ENCODE measurements around the gene ABHD16B. TPM values are rescaled to one million over a fixed set of nuclear protein-coding genes. Genes with fewer than 3 reads are reported as not detected.
"Not testable (repeated sequence)": the region's sequence is repeated elsewhere in the genome, so short reads cannot be mapped to it uniquely, and the experiment has no call there.

ABHD16B gene
- total RNA-seq, 1 experiment from 2014 or later = not detected

GRCh38 chr20:63834491-63834880, 26.8 kb upstream of the ABHD16B start:
- DNase-seq (ENCODE audit: low read depth) = no peak

DNA sequence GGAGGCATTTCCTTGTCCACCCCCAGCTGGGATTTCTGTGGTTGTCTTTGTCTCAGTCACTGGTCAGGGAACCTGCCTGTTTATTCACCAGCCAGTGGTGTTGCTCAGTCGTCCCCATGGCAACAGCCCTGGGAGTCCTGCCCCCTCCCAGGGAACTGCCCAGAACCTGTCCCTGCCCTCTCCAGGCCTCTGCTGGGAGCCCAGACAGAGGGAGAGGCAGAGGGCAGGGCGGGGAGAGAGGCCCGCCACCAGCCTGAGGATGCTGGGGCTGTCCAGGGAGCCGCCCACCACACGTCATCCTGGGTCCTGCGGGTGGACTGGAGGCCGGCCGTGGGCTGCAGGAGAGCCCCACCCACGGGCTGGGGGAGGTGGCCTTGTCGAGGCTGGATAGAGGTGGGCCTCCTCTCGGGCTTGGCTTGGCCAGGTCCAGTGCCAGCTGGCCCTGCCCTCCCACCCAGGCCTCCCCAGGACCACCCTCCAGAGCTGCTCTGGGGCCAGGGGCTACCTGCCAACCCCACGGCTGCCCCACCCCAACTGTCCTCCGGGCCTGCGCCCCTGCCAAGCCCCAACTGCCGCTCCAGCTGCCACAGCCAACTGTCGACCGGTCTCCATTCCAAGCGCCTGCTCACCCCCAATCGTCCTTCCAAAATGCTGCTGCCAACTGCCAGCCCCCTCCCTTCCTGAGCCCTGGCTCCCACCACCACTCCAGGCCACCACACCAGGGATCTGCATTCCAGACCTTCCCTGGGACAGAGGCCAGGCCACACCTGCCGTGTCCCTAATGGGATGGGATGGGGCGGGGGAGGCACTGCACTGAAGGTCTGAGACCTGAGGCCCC, 26.1 kb upstream of the ABHD16B start:
- peak; percentile 96 for DNase-seq (ENCODE audit: low read depth)

DNA sequence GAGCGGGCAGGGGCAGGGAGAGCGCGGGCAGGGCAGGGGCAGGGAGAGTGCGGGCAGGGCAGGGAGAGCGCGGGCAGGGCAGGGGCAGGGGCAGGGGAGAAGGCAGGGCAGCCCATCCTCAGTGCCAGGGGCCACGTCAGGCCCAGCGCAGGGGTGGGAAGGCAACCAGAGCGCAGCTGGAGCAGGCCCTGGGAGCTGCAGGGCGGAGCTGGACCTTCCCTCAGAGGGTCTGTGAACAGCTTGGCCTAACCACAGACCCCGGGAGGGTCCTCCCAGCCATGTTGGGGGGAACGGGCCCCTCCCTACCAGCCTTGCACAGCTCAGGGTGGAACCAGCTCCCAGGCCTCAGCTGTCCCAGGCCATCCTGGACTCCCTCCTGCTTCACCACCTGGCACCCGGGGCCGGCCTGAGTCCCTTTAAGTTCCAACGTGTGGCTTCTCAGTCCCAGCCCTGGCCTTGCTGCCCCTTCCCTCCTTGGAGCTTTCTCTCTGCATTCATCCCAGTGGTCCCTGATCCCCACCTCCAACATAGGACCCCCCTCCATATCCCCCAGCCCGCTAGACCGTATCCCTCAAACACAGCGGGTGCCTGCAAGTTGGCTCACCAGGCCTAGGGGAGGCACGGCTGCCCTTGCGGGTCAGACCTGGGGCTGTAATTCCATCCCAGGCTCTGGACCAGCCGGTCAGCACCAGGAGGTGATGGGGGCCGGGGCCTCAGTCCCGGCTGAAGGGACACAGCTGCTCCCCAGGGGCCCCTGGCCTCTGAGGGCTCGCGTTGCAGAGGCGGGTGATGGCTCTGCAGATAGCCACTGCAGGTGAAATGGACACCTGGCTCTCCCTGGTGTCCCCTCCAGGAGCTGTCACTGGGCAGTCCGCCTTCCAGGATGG, 24.6 kb upstream of the ABHD16B start:
- DNase-seq (ENCODE audit: low read depth) = no peak

- no peak for DNase-seq (ENCODE audit: low read depth)
Measured at GRCh38 chr20:63837479-63837878, 23.8 kb upstream of the ABHD16B start.

DNA sequence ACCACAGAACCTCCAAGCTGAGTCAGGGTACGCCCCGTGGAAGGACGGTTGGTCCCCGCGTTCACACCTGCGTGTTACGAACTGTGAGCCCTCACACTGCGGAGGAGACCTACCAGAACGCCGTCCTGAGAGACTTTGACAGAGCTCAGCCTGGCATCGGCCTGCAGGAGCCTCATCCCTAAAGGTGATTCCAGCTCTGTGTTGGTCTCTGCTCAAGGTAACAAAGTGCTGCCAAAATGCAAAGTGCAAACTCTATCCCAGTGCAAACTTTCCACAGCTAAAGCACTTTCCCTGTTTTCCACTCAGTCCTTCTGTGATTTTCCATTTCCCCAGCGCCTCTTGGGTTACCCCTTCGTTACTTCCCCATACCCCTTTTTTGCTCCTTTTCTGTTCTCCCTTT, 21.7 kb upstream of the ABHD16B start:
- DNase-seq (ENCODE audit: low read depth) = no peak

- DNase-seq (ENCODE audit: low read depth) = no peak
Measured at GRCh38 chr20:63840405-63840828, 20.9 kb upstream of the ABHD16B start.

DNA sequence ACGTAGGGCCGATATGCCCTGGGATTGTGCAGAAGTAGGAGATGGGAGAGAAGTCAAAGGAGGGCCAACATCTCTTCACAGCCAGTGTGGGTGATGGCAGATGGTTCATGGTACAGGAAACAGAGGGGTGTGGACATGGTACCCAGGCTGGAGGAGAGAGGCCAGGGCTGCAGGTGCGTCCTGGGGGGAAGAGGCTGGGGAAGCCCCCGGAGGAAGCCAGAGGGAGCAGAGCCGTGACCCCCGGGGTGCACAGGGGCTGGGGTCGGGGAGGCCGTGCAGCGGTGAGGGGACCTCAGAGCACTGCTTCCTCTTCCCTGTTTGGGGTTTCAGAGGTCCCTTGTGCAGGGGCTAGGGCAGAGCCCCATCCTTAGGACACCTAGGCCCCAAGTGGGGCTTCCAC, 19.0 kb upstream of the ABHD16B start:
- DNase-seq (ENCODE audit: low read depth) = no peak

DNA sequence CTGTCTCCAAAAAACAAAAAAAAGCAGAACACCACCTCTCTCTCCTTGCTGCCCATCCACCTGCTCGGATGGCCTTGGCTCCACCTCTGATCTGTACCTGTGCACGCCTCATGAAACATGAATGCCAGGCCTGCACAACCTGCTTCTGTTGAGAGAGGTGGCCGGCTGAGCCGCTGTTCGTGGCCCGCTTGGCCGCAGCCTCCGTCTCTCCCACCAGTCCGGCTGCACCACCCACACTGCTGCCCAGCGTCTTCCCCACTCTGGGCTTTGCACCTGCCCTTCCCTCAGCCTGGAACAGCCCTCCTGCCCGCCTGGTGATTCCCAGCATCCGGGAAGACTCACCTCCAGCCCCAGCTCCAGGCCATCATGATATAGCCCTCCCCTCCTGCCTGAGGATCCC, 18.1 kb upstream of the ABHD16B start:
- no peak for DNase-seq (ENCODE audit: low read depth)

- DNase-seq (ENCODE audit: low read depth) = no peak
Measured at GRCh38 chr20:63843778-63844177, 17.5 kb upstream of the ABHD16B start.

GRCh38 chr20:63844511-63844991, 16.7 kb upstream of the ABHD16B start:
- no peak for DNase-seq (ENCODE audit: low read depth)

- no peak for DNase-seq (ENCODE audit: low read depth)
Measured at GRCh38 chr20:63846128-63846771, 15.0 kb upstream of the ABHD16B start.

DNA sequence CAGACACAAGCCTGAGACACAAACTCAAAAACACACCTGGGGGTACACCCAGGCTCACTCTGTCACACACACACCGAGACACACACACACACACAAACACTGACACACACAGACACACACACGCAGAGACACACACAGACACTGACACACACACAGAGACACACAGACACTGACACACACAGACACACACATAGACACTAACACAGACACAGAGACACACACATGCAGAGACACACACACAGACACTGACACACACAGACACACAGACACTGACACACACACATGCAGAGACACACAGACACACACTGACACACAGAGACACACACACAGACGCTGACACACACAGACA, 14.4 kb upstream of the ABHD16B start:
- DNase-seq (ENCODE audit: low read depth) = no peak

- DNase-seq (ENCODE audit: low read depth) = peak; percentile 51
Measured at GRCh38 chr20:63847237-63848002, 13.9 kb upstream of the ABHD16B start.

DNA sequence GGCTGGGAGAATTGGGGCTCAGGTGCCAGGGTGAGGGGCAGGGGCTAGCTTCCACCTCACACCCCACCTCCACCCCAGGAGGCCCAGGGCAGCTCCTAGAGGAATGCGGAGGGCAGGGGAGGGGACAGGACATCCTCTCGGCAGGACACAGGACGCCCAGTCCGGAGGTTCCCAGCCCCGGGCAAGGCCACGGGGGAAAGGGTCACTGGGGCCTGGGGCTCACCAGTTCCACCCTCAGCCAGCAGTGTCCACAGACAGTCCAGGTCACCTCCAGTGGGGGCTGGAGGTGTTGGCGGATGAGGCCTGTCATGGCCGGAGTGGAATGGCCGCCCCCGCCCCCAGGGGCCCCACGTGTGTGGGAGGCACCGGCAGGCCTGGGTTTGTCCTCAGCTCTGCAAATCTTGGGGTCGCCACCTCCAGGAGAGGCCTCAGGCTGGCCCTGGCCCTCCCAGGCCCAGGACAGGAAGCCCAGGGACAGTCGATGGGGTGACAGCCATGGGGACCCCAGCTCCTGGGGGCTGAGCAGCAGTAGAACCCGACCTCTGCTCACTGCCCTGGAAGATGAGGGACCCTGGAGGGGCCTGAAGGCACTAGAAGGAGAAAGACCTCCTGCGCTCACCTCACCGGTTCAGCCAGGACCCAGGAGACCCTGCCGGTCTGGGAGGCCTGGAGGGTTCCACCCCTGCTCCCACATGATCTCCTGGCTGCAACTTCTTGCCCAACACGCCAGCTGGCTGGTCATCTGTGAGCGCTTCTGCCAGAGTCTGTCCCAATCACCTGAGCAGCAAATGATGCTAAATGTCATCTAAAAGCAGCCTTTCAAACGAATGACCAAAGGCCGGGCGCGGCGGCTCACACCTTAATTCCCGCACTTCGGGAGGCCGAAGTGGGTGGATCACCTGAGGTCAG, 13.0 kb upstream of the ABHD16B start:
- DNase-seq (ENCODE audit: low read depth) = no peak

DNA sequence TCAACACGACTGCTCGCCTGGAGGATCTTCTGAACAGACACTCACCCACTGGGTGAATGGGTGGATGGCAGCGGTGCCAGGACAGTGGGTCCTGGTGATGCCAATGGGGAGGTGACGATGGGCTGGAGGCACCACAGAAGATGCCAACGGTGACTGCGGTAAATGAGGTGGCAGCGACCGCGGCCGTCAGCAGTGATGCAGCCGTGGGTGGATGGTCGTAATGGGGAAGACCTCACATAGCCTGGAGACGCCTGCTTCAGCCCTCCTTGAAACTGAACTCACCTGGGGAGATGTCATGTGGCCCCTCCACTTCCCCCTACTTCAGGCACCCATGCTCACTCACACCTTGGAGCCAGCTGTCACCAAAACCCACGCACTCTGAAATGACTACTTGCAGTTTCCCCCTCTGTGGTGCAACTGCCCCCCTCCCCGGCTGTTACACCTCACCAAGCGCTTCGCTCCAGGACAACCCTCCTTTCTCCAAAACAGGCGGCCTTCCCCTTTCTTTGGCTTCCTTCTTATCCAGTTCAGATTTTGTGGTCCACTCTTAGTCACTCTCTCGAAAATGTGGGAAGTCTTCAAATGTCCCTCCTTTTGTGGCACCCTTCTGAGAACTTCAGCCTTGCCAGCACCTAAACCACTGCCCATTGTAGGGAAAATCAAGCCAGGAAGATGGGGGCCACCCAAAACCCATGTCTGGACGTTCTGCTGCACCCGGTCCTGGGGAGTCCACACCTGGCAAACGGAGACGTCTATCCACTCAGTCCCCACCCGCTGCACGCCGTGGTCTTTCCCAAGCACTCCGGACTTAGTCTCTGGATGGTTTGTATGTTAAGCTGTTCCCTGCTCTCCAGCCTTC, 10.4 kb upstream of the ABHD16B start:
- no peak for DNase-seq (ENCODE audit: low read depth)

DNA sequence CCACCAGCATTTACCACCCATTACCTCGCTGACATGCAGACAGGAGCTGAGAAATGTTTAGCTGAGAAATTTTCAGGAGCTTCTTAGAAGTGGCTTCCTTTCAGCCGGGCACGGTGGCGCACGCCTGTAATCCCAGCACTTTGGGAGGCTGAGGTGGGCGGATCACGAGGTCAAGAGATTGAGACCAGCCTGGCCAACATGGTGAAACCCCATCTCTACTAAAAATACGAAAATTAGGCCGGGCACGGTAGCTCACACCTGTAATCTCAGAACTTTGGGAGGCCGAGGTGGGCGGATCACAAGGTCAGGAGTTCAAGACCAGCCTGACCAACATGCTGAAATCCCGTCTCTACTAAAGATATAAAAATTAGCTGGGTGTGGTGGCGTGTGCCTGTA, 9.8 kb upstream of the ABHD16B start:
- DNase-seq (ENCODE audit: low read depth) = not testable (repeated sequence)

DNA sequence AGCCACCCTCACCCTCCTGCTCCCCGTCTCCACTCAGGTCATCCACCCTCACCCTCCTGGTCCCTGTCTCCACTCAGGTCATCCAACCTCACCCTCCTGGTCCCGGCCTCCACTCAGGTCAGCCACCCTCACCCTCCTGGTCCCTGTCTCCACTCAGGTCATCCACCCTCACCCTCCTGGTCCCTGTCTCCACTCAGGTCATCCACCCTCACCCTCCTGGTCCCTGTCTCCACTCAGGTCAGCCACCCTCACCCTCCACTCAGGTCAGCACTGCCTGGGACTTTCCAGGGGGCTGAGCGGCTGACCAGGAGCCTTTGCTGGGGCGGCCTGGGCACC, 7.6 kb upstream of the ABHD16B start:
- DNase-seq (ENCODE audit: low read depth) = not testable (repeated sequence)

DNA sequence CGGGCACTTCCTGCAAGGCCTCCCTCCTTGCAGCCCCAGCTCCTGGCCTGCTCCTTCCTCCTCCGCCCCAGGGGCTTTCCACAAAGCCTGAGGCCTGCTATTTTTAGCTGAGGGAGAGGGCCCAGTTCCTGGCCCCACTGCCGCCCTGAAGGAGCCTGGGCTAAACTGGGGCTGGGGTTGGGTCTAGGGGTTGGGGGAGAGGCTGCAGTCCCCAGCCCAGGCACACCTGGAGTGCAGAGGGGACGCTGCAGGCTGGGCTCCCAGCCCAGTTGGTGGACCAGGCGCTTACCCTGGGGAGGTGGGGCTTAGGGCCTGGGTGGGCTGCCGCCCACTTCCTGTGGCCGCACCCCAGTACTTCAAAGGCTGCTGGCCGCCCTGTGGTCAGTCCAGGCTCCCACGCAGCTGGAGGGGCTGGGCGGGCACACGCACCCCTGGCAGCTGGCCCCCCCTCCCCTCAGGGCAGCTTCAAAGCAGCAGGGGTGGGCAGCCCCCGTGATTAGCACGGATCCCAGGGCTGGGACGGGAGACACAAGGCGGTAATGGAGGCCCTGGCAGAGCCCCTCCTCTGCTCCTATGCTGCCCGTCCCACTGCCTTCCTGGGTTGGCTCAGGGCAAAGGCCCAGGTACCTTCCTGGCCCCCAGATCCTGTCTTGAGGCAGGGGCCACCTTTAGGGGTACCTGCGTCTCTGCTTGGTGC, 7.1 kb upstream of the ABHD16B start:
- peak; percentile 44 for DNase-seq (ENCODE audit: low read depth)

- no peak for DNase-seq (ENCODE audit: low read depth)
Measured at GRCh38 chr20:63854766-63855362, 6.4 kb upstream of the ABHD16B start.
